K562 (cell line): ENCODE measurements around the gene VANGL1. TPM values are rescaled to one million over a fixed set of nuclear protein-coding genes. Genes with fewer than 3 reads are reported as not detected.

Experiments used
- CXXC5 ChIP-seq: fragments of 250-450 bp; sonication (Bioruptor Pico); IDR thresholded peaks from 2 replicates; pipeline ENCODE4 v1.8.0; 2022; ENCODE audit warnings: inconsistent platforms, mild to moderate bottlenecking, moderate library complexity
- ELF4 ChIP-seq: fragments of 450-650 bp; formaldehyde crosslinking; IDR thresholded peaks from 2 replicates; pipeline ENCODE4 v1.4.0; 2022; ENCODE audit warnings: missing genetic modification characterization
- PHB2 ChIP-seq: fragments of 450-650 bp; IDR thresholded peaks from 2 replicates; pipeline ENCODE4 v1.6.1; 2017; ENCODE audit warnings: low read depth
- PHF20 ChIP-seq: fragments of 450-650 bp; IDR thresholded peaks from 2 replicates; pipeline ENCODE4 v1.6.1; 2018; ENCODE audit not compliant: partially characterized antibody
- TAF15 ChIP-seq: fragments of 200-400 bp; formaldehyde crosslinking; IDR thresholded peaks from 2 replicates; pipeline ENCODE4 v1.6.1; 2017; ENCODE audit warnings: mild to moderate bottlenecking, low read depth, low read length, moderate library complexity
- ZNF644 ChIP-seq: fragments of 200-800 bp; sonication (Bioruptor generic); IDR thresholded peaks from 2 replicates; pipeline ENCODE4 v1.6.1; 2016; ENCODE audit warnings: low read depth, missing genetic modification characterization, missing compliant biosample characterization
- polyA plus RNA-seq, 8 experiments: library from polyadenylated mRNA; depleted of rRNA in 4 of 8; stranded (reverse) in 5 of 8; unstranded in 3 of 8; fragments of >200 nt; fragmentation: Nextera tagmentation in 2 of 8; fragmentation: Illumina TruSeq in 1 of 8; extraction: Ambion mirVana in 2 of 8; extraction: Trizol in 1 of 8; gene quantifications; 2 replicates each; pipeline versions ENCODE4 v1.2.1 to v1.2.3, GENCODE V29; 2011 to 2014; ENCODE audit warnings: inconsistent platforms in 1 of 8, missing spikeins in 1 of 8
- total RNA-seq, 7 experiments: library from RNA; depleted of rRNA in 6 of 7; stranded (reverse); fragments of >200 nt in 6 of 7; fragmentation: Illumina TruSeq in 2 of 7; extraction: Trizol in 2 of 7; gene quantifications; 2 replicates each; pipeline versions ENCODE4 v1.2.1 to v1.2.3, GENCODE V29; 2011 to 2021; ENCODE audit warnings: low replicate concordance in 1 of 7
- TF ChIP-seq, protein P1 (sequence below): fragments of 450-650 bp; formaldehyde crosslinking; IDR thresholded peaks from 2 replicates; pipeline ENCODE4 v1.4.0; 2020; ENCODE audit warnings: mild to moderate bottlenecking, moderate library complexity
- TF ChIP-seq, protein P2 (sequence below): fragments of 450-650 bp; IDR thresholded peaks from 2 replicates; pipeline ENCODE4 v1.6.1; 2017; ENCODE audit warnings: antibody characterized with exemption
- TF ChIP-seq, protein P3 (sequence below), 2 experiments: fragments of 200-800 bp in 1 of 2; sonication (Bioruptor generic) in 1 of 2; sonication (generic) in 1 of 2; formaldehyde crosslinking in 1 of 2; IDR thresholded peaks in 1 of 2; conservative IDR thresholded peaks in 1 of 2; 2 replicates each; pipeline versions ENCODE4 v1.5.0 to v1.6.1; 2016 to 2020; ENCODE audit warnings: missing compliant biosample characterization in 1 of 2, missing genetic modification characterization in 1 of 2, missing genetic modification reagents in 1 of 2

Gene VANGL1
- total and polyA plus RNA-seq, 9 of the 15 experiments (the other 6 are each of a cell fraction or from before 2014, with no cell fraction given): 0.90 to 12.8 (median 9.6) TPM

DNA sequence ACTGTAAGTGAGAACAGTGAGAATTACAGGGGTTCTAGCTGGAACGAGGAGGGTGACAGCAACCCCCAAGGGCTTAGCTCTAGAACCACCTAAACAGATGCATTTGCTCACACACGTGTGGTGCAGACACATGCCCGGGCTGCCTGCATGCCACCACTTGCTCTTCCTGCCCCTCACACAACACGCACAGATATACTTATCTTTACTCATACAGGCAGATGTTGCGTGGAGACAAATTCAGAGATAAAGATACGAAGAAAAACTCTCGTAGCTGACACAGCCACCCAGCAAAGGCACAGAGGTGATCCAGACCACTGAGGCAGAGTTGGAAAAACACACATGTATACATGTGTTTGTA, 13.5 kb downstream of the VANGL1 start (continued):
- TF ChIP-seq ZNF644 (tag) (no peak), CXXC5 (CRISPR knock-in tag) (peak; percentile 70), TAF15 (no peak), ELF4 (CRISPR knock-in tag) (no peak; the same call in 1 of the 2 replicates), PHB2 (no peak), PHF20 (no peak)
- TF ChIP-seq, protein P1, sequence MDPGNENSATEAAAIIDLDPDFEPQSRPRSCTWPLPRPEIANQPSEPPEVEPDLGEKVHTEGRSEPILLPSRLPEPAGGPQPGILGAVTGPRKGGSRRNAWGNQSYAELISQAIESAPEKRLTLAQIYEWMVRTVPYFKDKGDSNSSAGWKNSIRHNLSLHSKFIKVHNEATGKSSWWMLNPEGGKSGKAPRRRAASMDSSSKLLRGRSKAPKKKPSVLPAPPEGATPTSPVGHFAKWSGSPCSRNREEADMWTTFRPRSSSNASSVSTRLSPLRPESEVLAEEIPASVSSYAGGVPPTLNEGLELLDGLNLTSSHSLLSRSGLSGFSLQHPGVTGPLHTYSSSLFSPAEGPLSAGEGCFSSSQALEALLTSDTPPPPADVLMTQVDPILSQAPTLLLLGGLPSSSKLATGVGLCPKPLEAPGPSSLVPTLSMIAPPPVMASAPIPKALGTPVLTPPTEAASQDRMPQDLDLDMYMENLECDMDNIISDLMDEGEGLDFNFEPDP (CRISPR knock-in tag): no peak
- TF ChIP-seq, protein P2, sequence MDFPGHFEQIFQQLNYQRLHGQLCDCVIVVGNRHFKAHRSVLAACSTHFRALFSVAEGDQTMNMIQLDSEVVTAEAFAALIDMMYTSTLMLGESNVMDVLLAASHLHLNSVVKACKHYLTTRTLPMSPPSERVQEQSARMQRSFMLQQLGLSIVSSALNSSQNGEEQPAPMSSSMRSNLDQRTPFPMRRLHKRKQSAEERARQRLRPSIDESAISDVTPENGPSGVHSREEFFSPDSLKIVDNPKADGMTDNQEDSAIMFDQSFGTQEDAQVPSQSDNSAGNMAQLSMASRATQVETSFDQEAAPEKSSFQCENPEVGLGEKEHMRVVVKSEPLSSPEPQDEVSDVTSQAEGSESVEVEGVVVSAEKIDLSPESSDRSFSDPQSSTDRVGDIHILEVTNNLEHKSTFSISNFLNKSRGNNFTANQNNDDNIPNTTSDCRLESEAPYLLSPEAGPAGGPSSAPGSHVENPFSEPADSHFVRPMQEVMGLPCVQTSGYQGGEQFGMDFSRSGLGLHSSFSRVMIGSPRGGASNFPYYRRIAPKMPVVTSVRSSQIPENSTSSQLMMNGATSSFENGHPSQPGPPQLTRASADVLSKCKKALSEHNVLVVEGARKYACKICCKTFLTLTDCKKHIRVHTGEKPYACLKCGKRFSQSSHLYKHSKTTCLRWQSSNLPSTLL: no peak
- TF ChIP-seq, protein P3, sequence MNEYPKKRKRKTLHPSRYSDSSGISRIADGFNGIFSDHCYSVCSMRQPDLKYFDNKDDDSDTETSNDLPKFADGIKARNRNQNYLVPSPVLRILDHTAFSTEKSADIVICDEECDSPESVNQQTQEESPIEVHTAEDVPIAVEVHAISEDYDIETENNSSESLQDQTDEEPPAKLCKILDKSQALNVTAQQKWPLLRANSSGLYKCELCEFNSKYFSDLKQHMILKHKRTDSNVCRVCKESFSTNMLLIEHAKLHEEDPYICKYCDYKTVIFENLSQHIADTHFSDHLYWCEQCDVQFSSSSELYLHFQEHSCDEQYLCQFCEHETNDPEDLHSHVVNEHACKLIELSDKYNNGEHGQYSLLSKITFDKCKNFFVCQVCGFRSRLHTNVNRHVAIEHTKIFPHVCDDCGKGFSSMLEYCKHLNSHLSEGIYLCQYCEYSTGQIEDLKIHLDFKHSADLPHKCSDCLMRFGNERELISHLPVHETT (CRISPR knock-in tag; conservative IDR thresholded peaks at IDR 0.05 in 1 of 2, IDR thresholded peaks at IDR 0.05 in 1 of 2): peak in 1 of 2 experiments; percentile 48; a peak in 1 of 4 replicates
